HT-29 (cell line): ENCODE measurements around the gene SLC25A33. TPM values are rescaled to one million over a fixed set of nuclear protein-coding genes. Genes with fewer than 3 reads are reported as not detected.
"Not testable (repeated sequence)": the region's sequence is repeated elsewhere in the genome, so short reads cannot be mapped to it uniquely, and the experiment has no call there.

Source experiments
- DNase-seq: peaks from one replicate; pipeline ENCODE4 v3.0.0-alpha.2; 2015; ENCODE audit warnings: low spot score
- total RNA-seq: library from RNA; depleted of rRNA; stranded (reverse); fragments of >200 nt; shearing (Covaris generic); gene quantifications from 2 replicates; pipeline ENCODE4 v1.2.3, GENCODE V29; 2014; rRNA removed

SLC25A33 gene, protein sequence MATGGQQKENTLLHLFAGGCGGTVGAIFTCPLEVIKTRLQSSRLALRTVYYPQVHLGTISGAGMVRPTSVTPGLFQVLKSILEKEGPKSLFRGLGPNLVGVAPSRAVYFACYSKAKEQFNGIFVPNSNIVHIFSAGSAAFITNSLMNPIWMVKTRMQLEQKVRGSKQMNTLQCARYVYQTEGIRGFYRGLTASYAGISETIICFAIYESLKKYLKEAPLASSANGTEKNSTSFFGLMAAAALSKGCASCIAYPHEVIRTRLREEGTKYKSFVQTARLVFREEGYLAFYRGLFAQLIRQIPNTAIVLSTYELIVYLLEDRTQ
- total RNA-seq = 13.0 and 15.5 TPM in 2 replicates

- DNase-seq = peak; percentile 96
Observed at GRCh38 chr1:9539165-9539828, at the start of gene SLC25A33. SLC25A33 (plus strand) TSS chr1:9539465; CDS start chr1:9539692, 227 bp downstream.

GRCh38 chr1:9490605-9491339 is 48.5 kb upstream of the SLC25A33 start:
- peak; percentile 90 for DNase-seq

- no peak for DNase-seq
Observed at GRCh38 chr1:9493326-9493725, 45.9 kb upstream of the SLC25A33 start.

- peak; percentile 53 for DNase-seq
Observed at GRCh38 chr1:9494936-9495758, 44.1 kb upstream of the SLC25A33 start.

DNA sequence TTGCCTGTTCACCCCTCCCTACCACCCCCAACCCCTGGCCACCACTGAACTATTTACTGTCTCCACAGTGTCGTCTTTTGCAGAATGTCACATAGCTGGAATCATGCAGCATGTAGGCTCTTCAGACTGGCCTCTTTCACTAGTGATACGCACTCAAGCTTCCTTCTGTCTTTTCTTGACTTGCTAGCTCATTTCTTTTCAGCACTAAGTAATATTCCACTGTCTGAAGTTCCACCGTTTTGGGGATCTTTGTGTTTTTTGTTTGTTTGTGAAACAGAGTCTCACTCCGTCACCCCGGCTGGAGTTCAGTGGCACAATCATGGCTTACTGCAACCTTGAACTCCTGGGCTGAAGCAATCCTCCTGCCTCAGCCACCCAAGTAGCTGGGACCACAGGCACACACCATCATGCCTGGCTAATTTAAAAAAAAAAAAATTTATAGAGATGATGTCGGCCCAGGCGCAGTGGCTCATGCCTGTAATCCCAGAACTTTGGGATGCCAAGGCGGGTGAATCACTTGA is 43.4 kb upstream of the SLC25A33 start:
- DNase-seq = no peak

DNA sequence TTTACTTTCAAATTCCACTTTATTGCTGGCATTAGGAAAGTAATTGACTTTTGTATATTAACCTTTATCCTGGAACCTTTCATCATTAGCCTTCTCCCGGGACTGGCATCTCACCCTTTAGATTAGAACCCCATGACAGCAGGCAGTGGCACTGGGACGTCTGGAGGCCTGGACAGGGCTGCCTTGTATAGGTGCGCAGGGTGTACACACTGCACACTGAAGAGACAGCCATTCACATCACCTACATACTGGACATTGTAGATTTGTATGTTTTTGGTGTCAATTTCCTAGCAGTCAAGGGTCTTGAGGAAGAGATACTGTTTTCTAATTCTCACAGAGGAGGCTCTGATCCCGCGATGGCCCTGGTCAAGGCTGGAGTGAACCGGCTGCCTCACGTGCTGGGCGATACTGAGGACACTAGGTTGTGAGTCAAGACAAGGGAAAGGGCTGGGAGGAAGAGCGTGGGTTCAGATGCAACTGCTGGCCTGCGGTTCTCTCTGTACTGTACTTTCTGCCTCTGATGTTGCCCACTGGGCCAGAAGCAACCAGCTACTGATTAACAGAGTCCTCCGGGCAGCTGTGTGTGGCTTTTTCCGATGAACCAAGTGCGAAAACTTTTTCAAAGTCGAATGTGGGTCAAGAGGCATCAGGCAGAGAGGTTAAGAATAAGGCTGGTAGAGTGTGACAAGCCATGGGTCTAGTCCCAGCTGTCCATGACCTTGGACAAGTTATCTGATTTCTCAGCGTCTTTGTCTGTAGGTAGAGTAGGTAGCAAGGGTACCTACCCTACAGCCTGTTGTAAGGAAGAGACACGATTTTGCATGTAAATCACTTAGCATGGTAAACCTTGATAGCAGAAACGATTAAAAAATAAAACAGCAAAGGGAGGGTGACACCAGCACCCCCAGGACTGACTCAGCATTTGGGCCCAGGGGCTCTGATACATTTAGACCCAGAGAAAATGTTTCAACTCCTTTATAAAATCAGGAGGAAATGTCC is 38.2 kb upstream of the SLC25A33 start:
- DNase-seq = no peak

DNA sequence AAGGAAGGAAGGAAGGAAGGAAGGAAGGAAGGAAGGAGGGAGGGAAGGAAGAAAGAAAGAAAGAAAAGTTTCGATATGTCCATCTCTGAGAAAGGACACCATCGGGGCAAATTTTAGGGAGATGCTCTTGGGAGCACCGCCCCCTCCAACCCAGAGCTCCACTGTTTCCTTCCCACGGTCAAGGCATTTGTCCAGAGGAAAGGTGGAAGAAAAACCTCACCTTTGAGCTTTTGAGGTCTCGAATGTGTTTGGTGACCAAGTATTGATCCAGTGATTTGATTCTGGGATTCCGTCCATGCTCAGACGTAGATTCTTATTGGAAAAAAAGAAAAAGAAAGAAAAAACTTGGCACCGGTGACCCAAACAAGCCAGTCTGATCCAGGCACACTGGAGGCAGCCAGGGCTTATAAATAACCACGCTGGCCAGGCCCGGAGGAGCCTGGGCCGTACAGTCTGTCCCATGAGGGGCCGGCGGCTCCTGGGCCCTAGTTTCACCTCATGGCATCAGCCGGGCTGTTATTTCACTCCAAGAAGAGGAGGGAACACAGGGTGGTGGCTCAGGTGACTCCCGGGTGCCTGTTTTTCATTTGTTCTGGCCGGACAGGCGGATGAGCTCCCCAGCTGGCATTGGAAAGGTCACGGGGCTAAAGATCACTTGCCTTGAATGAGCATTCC is 36.1 kb upstream of the SLC25A33 start:
- no peak for DNase-seq

DNA sequence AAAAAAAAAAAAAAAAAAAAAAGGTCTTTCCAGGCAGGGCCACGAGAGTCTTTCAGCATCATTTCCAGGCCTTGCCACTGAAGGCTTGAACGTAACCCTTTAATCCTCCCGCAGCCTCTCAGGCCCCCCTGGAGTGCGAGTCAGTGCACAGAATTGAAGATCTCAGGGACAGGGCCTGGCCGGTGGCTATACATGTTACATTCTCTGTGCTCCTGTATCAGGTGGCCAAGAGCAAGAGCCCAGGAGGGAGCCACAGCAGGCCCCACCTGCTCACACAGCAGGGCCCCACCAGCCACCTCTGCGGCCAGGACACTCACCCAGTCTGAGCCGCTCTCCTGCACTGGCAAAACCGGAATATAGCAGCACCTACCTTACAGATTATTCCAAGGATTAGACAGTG is 34.1 kb upstream of the SLC25A33 start:
- no peak for DNase-seq

DNA sequence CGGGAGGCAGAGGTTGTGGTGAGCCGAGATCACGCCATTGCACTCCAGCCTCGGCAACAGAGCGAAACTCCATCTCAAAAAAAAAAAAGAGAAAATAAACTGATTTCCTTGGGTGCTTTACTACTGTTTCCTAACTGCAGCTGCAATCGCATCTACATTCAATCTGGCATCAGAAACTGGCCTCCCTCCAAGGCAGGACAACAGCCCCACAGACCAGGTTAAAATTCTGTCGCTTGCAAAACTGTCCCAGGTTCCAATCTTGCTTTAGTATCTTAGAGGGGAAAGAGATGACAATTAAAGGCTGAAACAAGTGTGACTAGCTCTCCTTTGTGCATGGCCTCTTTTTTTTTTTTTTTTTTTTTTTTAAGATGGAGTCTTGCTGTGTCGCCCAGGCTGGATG is 32.4 kb upstream of the SLC25A33 start:
- DNase-seq = no peak

GRCh38 chr1:9510130-9510529 is 29.1 kb upstream of the SLC25A33 start:
- no peak for DNase-seq

DNA sequence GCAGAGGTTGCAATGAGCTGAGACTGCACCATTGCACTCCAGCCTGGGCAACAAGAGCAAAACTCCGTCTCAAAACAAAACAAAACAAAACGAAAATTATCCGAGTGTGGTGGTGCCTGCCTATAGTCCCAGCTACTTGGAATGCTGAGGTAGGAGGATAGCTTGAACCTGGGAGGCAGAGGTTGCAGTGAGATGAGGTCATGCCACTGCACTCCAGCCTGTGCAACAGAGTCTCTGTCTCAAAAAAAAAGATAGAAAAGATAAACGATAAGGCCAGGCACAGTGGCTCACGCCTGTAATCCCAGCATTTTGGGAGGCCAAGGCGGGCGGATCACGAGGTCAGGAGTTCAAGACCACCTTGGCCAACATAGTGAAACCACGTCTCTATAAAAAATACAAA is 23.7 kb upstream of the SLC25A33 start:
- not testable (repeated sequence) for DNase-seq

GRCh38 chr1:9518454-9518998 is 20.7 kb upstream of the SLC25A33 start:
- no peak for DNase-seq

- DNase-seq = no peak
Observed at GRCh38 chr1:9520411-9520810, 18.9 kb upstream of the SLC25A33 start.

DNA sequence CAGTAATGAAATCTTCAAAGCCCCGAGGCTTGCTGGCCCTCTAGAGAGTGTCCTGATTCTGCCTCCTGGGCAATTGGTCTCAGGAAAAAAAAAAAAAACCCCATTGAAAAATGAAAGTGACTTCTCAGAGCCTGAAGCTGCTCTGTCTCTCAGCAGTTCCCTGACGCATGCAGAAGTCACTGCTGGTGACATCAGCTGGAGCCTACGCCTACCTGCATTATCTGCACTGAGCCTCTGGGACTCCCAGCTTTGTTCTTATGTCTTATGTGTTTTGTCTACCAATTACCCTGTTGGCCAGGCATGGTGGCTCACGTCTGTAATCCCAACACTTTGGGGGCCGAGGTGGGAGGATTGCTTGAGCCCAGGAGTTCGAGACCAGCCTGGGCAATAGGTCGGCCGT is 10.1 kb upstream of the SLC25A33 start:
- peak; percentile 16 for DNase-seq

- DNase-seq = no peak
Observed at GRCh38 chr1:9530320-9530719, 8.9 kb upstream of the SLC25A33 start.

DNA sequence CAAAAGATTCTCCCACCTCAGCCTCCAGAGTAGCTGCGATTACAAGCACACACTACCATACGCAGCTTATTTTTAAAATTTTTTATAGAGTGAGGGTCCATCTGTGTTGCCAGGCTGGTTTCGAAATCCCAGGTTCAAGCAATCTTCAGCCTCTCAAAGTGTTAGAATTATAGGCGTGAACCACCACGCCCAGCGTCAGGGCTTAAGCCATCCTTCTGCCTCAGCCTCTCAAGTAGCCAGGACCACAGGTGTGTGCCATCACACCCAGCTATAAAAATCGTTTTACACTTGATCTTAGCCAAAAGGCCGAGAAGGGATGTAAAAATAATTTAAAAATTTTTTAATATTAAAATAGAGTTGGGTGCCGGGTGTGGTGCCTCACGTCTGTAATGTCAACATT is 4.3 kb upstream of the SLC25A33 start:
- no peak for DNase-seq

DNA sequence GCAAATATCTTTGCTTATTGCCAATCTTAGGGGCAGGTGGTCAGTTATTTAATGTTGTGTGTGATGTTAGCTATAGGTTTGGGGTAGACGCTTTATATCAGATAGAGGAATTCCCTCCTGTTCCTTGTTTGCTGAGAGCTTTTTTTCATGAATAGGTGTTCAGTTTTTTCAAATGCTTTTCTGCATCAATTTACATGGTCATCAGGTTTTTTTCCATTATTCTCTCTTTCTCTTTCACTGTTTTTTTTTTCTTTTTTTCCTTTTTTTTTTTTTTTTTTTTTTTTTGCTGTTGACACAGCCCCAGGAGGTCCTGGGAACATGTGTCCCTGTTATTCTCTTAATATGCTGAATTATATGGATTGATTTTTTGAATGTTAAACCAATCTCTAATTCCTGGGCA is 3.0 kb upstream of the SLC25A33 start:
- DNase-seq = no peak

GRCh38 chr1:9537863-9538668 is 1.2 kb upstream of the SLC25A33 start:
- DNase-seq = peak; percentile 48
